HG03378 (cell line): ENCODE results near the gene SLC47A2.
A peak's percentile ranks its signal among the peaks of the same experiment; 100 is the strongest.

ENCODE experiments used
- ATAC-seq: cut with Tn5 transposase; IDR thresholded peaks from one replicate; pipeline ENCODE4 v1.9.1; 2021; ENCODE audit warnings: mild to moderate bottlenecking, moderate library complexity; ENCODE audit not compliant: unreplicated experiment

Gene SLC47A2

GRCh38 chr17:19647697-19648474, 68.5 kb downstream of the SLC47A2 start:
- ATAC-seq: peak; percentile 19

GRCh38 chr17:19646788-19647696, 69.3 kb downstream of the SLC47A2 start:
- ATAC-seq: no peak

- no peak for ATAC-seq
These were observed 70.6 kb downstream of the SLC47A2 start for GRCh38 chr17:19645734-19646201.

DNA sequence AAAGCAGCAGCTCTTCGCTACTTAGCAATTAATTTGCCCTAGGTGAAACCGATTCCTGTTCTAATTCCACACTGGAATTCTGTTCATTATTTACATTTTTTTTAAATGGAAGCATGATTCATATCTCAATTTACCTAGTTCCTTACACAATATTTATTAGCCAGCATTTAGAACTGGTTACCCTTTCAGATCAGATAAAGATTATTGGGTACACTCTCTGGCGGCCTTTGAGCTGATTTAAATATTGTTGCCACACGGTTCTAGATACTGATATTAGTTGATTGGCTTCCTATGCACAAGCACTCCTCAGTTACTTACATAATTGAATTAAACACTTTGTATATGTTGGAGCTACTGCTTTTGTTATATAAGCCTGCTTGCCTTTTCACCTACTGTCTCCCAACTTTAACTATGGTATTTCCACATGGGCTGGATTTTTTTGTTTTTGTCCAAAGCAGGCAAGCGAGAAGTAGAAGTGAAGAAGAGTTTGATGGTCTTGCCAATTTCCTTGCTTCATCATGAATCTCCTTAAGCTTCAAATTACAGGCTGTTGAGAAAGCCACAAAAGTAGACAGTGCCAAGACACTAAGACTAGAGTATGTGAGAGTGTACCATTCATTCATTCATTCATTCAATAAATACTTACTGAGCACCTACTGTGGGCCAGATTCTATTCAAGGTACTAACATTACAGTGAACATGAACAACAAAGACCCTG, 71.7 kb downstream of the SLC47A2 start:
- no peak for ATAC-seq

GRCh38 chr17:19642373-19642893, 74.0 kb downstream of the SLC47A2 start:
- ATAC-seq: no peak

GRCh38 chr17:19641687-19642372, 74.6 kb downstream of the SLC47A2 start:
- no peak for ATAC-seq

DNA sequence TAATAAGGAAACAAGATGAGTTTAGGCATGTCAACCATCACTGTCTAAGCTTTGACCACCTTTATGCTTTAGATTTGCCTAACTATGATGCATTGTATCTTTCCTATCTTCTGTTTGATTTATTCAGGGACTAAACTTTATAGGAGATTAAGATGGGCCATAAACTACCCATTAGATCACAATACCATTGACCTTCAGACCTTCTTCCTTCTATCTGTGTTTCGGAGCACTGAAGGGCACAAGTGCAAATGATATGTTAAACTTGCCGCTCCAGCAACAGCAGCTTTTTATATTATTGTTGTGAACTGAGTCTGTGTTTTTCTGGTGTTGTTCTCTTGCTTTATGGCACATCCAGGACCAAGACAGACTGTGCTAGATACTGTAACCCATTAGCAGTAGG, 84.5 kb downstream of the SLC47A2 start:
- ATAC-seq: no peak

GRCh38 chr17:19630661-19631060, 85.7 kb downstream of the SLC47A2 start:
- no peak for ATAC-seq

DNA sequence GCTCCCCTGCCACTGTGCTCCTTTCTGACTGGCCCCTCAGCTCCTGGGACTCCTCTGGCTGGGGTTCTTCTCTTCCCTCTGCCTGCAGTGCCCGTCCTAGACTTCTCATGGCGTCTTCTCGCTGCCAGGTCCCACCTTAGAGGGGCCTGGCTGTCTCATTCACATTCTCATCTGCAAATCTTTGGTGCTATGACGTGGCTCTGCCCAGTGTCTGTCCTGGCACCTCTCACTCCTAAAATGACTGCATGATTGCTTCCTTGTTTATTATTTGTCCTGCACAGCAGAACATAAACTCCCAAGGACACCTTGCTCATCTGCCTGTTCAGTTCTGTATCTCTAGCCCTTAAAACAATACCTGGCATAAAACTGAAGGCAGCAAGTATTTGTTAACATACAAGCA, 86.3 kb downstream of the SLC47A2 start:
- ATAC-seq: no peak

DNA sequence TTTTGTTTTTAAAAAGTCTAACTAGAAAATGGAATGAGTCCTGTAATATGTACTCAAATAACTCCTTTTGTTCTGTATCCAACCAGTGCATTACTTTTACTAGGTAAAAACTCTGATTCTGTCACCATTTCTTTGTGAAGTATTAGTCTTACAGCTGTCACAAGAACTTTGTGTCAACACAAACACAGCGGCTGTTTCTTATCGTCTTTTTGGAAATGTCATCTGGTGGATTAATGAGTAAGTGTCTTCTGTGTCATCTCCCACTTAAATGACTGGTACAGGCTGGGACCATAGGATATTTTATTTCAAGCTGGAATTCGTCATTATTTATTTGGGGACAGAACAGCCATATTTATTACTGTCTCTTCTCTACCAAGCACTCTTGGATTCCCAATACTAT, 86.9 kb downstream of the SLC47A2 start:
- ATAC-seq: no peak
